ENCODE results near the gene BMAL1. TPM values are rescaled to one million over a fixed set of nuclear protein-coding genes. Genes with fewer than 3 reads are reported as not detected.

BMAL1 gene
- total RNA-seq, 2 experiments from 2014 or later: 21.5 to 22.7 TPM

- CTCF ChIA-PET: interaction anchor here (1.0 to 5.7 kb wide), 3 partner anchors 13 to 383 kb away, joined by 3 to 53 read pairs (median 9); no protein-coding TSS in a partner anchor
- Mint-ChIP-seq H3K27ac (peak overlapping the region; percentile 73), H3K27me3 (no peaks in the 10 kb centered on the region), H3K4me3 (no peak overlapping the region), H3K36me3 (ENCODE audit: low read depth) (no peaks in the 10 kb centered on the region), H3K4me1 (ENCODE audit: low read depth) (peaks cover 21% of the 10 kb centered on the region), H3K9me3 (no peaks in the 10 kb centered on the region)
- no peak for TF ChIP-seq CTCF (IDR thresholded peaks at IDR 0.05)
- no peak for DNase-seq
- peak; percentile 28 for ATAC-seq
- intact Hi-C loops (cut with micrococcal nuclease): loop anchor here (10.0 kb wide), 2 partner anchors 94 to 384 kb away; no protein-coding TSS in a partner anchor
- POLR2A ChIA-PET: no interaction called here
These were observed 70.7 kb downstream of the BMAL1 start for GRCh38 chr11:13348305-13348704.

- DNase-seq (no peak), ATAC-seq (no peak)
- ChIA-PET CTCF (interaction anchor here (1.0 to 1.5 kb wide), 3 partner anchors 11 to 13 kb away, joined by 3 to 5 read pairs (median 3); no protein-coding TSS in a partner anchor), POLR2A (no interaction called here)
- intact Hi-C loops (cut with micrococcal nuclease): loop anchor here (10.0 kb wide), 2 partner anchors 94 to 384 kb away; no protein-coding TSS in a partner anchor
- Mint-ChIP-seq H3K4me3 (no peak overlapping the region), H3K27ac (peak overlapping the region; percentile 73), H3K4me1 (ENCODE audit: low read depth) (peaks cover 19% of the 10 kb centered on the region), H3K27me3 (no peaks in the 10 kb centered on the region), H3K9me3 (no peaks in the 10 kb centered on the region), H3K36me3 (ENCODE audit: low read depth) (no peaks in the 10 kb centered on the region)
- TF ChIP-seq CTCF (IDR thresholded peaks at IDR 0.05): no peak
These were observed 71.5 kb downstream of the BMAL1 start for GRCh38 chr11:13349046-13349445.

- Mint-ChIP-seq H3K4me3 (no peak overlapping the region), H3K36me3 (ENCODE audit: low read depth) (no peaks in the 10 kb centered on the region), H3K9me3 (no peaks in the 10 kb centered on the region), H3K27me3 (no peaks in the 10 kb centered on the region), H3K27ac (no peak overlapping the region), H3K4me1 (ENCODE audit: low read depth) (peaks cover 17% of the 10 kb centered on the region)
- DNase-seq (no peak), ATAC-seq (no peak)
- ChIA-PET CTCF (interaction anchor here (0.7 to 1.6 kb wide), 6 partner anchors 12 to 166 kb away, joined by 3 to 5 read pairs (median 4); no protein-coding TSS in a partner anchor), POLR2A (no interaction called here)
- intact Hi-C loops (cut with micrococcal nuclease): loop anchor here (10.0 kb wide), 2 partner anchors 95 to 385 kb away; no protein-coding TSS in a partner anchor
- no peak for TF ChIP-seq CTCF (IDR thresholded peaks at IDR 0.05)
These were observed 72.0 kb downstream of the BMAL1 start for GRCh38 chr11:13349581-13349980.

- Mint-ChIP-seq H3K27ac (no peak overlapping the region), H3K9me3 (no peaks in the 10 kb centered on the region), H3K4me3 (no peak overlapping the region), H3K27me3 (no peaks in the 10 kb centered on the region), H3K4me1 (ENCODE audit: low read depth) (peaks cover 15% of the 10 kb centered on the region), H3K36me3 (ENCODE audit: low read depth) (peaks cover 1% of the 10 kb centered on the region)
- no peak for TF ChIP-seq CTCF (IDR thresholded peaks at IDR 0.05)
- ChIA-PET CTCF (interaction anchor here (2.3 to 3.2 kb wide), 4 partner anchors 8 to 113 kb away, joined by 5 to 19 read pairs (median 6); no protein-coding TSS in a partner anchor), POLR2A (no interaction called here)
- DNase-seq: no peak
- intact Hi-C loops (cut with micrococcal nuclease): no loop called here
- no peak for ATAC-seq
These were observed 75.1 kb downstream of the BMAL1 start for GRCh38 chr11:13352711-13353110.

GRCh38 chr11:13354335-13354734, 76.7 kb downstream of the BMAL1 start:
- intact Hi-C loops (cut with micrococcal nuclease): no loop called here
- TF ChIP-seq CTCF (IDR thresholded peaks at IDR 0.05): peak; percentile 17
- ATAC-seq: no peak
- peaks cover 1% of the 10 kb centered on the region for H3K36me3 Mint-ChIP-seq (ENCODE audit: low read depth)
- H3K4me3 Mint-ChIP-seq: no peak overlapping the region
- H3K27me3 Mint-ChIP-seq: no peaks in the 10 kb centered on the region
- ChIA-PET CTCF (interaction anchor here (0.7 to 3.2 kb wide), 9 partner anchors 9 to 391 kb away, joined by 3 to 19 read pairs (median 3); no protein-coding TSS in a partner anchor), POLR2A (interaction anchor here (0.7 kb wide), 1 partner anchor 21 kb away, joined by 3 read pairs; no protein-coding TSS in a partner anchor)
- no peak for DNase-seq
- H3K27ac Mint-ChIP-seq: no peak overlapping the region
- peaks cover 1% of the 10 kb centered on the region for H3K4me1 Mint-ChIP-seq (ENCODE audit: low read depth)
- H3K9me3 Mint-ChIP-seq: no peaks in the 10 kb centered on the region
